DMS114 treated with DMSO at 0.1 percent for 48 hours (cell line): Measurements from ENCODE around the gene SUSD6.
"Not testable (repeated sequence)": the region's sequence is repeated elsewhere in the genome, so short reads cannot be mapped to it uniquely, and the experiment has no call there.

Source experiments
- DNase-seq: peaks from one replicate; lab custom pipeline; 2025; ENCODE audit not compliant: unreplicated experiment; lab: John Stamatoyannopoulos, UW

SUSD6 gene

DNA sequence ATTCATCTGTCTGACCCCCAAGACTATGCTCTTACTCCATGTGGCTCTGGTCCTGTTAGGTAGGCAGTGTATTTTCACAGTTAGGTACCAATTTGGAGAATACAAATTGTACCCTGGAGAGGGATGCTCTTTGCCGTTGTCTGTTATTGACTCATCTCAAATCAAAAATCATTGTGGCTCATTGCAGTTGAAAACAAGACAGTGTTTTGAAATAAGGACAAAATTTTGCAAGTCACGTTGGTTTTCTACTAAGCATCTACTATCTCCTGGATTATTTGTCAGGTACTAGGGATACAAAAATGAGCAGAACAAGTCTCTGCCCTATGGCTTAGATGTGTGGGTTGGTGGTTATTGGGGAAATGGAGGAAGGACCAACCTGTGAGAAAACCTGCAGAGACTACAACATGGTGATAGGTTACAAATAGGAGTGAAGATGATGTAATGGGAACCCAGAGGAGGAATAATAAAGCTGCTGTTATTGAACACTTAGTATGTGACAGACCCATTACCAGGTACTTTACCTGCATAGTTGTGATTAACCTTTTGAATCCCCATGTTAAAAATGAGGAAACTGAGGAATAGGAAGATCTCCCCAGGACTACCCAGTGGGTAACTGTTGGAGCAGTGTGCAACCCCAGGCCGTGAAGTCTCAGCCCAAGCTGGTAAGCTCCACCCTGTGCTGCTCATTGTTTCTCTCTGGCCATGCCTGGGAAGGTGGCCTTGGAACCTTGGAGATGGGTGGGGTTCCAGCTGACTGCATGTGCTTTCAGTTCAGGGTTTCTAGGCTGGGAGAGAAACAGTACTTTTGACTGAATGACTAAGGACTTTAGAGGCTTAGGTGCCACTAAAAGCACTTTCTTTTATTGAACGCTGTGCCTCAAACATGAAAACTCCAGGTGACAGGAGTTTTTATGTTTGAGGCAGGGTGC lies 82.7 kb downstream of the SUSD6 start:
- DNase-seq = no peak

DNA sequence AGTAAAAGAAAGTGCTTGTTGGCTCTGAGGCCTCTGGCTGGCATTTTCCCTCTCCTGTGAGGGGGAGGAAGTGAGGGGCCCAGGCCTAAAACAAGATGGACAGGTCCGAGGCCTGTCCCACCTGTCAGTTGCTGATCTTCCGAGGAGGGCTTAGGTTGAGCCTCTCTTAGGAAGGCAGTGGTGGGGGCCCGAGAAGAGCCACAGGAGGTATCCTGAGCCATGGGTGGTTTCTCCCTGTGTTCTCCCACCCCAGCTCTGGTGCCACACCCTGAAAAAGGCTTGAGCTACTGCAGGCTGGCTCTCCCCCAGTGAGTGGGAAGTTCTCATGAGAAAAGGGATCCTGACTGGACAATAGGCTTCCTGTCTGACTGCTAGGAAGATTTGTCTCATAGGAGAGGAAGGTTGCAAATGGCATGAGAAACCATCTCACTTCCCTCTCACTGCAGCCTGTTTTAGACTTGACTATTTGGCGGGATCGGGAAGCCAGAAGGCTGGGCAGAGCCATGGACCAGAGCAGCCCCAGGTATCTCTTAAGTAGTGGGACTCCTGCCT lies 83.4 kb downstream of the SUSD6 start:
- DNase-seq = no peak

- DNase-seq = no peak
These were observed 84.2 kb downstream of the SUSD6 start for GRCh38 chr14:69695322-69696203.

DNA sequence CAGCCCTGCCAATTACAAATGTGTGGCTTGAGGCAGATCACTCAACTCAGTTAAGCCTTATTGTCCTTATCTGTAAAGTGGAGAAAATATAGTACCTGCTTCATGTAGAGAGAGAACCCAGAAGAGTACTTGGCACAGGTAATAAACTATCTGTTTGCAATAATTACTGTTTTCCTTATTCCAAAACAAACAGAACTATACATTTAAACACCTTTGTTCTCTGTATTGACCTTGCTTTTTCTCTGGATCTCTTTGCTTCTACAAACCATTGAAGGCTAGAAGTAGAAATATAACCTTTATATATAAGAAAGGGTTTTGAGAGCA lies 84.8 kb downstream of the SUSD6 start:
- no peak for DNase-seq

DNA sequence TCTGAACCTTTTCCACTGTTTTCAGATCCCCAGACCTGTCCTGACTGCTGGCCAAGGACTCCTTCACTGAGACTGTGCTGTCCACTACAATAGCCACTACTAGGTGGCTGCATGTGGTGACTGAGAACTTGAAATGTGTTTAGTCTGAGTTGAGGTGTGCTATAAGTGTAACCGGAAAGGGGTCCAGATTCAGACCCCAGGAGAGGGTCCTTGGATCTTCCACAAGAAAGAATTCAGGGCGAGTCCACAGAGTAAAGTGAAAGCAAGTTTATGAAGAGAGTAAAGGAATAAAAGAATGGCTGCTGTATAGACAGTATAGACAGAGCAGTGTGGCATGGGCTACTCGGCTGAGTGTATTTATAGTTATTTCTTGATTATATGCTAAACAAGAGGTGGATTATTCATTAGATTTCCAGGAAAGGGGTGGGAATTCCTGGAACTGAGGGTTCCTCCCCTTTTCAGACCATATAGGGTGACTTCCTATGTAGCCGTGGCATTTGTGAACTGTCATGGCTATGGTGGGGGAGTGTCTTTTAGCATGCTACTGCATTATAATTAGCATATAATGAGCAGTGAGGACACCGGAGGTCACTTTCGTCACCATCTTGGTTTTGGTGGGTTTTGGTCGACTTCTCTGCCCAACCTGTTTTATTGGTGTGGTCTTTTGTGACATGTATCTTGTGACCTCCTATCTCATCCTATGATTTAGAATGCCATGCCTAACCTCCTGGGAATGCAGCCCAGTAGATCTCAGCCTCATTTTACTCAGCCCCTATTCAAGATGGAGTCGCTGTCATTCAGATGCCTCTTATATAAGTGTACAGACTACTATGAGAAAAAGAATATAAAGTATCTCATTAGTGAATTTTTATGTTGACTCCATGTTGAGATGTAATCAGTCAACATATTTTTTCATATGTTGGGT lies 85.5 kb downstream of the SUSD6 start:
- no peak for DNase-seq

DNA sequence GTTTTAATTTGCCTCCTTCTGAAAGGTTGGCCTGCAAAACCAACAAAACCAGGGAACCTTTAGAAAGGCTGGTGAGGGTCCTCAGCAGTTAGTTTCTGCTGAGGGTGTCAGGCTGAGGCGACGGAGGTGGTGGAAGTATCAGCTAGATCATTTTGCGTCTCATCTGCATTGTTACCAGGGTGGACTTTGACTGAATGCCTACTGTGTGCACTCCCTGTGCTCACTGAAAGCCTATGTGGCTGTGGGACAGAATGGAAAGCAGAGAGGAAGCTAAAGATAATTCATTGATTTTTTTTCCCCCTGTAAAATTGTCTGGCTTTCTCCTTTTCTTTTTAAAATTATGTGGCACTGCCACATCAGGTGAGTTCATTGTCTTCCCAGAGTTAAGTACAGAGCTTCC lies 87.2 kb downstream of the SUSD6 start:
- no peak for DNase-seq

DNA sequence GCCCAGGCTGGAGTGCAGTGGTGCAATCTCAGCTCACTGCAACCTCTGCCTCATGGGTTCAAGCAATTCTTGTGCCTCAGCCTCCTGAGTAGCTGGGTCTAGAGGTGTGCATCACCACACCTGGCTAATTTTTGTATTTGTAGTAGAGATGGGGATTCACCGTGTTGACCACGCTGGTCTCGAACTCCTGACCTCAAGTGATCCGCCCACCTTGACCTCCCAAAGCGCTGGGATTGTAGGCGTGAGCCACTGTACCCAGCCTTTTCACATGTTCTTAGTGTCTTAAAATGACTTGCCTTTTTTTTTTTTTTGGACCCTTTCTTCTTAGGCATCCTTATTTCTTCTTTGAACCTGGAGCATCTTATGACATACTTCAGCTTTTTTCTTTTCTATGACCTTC lies 87.8 kb downstream of the SUSD6 start:
- not testable (repeated sequence) for DNase-seq

DNA sequence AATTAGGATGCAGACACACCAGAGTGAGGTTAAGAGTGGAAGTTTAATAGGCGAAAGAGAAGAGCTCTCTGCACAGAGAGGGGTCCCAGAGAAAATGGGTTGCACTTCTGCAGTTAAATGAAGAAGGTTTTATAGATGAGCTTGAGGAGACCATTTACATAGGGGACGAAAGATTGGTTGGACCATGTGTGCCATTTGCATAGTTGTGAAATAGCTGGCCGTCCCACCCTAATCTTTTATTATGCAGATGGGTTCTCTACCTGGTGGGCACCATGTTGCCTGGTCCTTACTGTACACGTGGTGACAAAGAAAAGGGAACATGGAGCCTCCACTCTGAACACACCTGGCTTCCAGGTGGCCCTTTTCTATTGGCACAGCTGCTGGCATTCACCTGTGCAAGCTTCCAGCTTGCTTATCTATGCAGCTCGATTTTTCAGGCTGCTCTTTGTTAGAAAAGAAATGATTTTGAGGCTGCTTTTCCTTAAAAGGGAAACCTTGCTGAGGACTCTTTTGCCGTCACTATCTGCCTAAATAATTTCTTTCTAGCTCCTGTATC lies 88.4 kb downstream of the SUSD6 start:
- DNase-seq = no peak

DNA sequence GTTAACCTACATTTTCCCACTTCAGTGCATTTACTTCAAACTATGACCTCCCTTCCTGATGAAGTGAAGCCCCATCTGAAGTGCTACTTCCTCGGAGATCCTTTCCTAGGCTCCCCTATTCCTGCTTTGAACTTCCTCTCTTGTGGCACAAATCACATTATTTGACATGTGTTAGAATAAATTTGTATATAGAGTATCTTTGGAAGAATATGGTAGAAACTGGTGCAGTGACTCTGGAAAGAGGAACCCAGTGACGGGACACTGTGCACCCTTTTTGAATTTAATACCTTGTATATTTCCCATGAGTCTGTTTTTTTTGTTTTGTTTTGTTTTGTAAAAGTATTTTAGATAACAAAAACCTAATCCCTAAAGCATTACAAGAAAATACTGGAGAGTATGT lies 89.2 kb downstream of the SUSD6 start:
- no peak for DNase-seq

GRCh38 chr14:69701291-69701690 lies 89.9 kb downstream of the SUSD6 start:
- no peak for DNase-seq

DNA sequence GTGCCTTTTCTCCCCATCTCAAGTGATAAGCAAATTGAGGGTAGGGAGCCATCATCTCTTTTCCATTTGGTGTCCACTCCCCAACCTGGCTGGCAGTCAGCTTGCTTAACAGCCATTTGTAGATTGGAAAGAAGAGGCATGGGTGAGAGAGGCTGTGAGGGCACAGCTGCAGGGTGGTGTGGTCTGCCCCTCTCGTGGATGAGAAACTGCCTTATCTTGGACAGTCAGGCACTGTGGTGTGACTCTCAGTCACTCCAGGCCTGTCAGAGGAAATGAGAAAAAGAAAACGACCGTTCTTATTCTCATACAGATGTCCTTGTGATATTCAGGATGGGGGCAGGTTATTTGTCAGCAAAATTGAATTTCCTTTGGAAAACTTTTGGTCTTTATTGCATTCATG lies 90.5 kb downstream of the SUSD6 start:
- DNase-seq = no peak

GRCh38 chr14:69703047-69704039 lies 91.9 kb downstream of the SUSD6 start:
- DNase-seq = no peak

DNA sequence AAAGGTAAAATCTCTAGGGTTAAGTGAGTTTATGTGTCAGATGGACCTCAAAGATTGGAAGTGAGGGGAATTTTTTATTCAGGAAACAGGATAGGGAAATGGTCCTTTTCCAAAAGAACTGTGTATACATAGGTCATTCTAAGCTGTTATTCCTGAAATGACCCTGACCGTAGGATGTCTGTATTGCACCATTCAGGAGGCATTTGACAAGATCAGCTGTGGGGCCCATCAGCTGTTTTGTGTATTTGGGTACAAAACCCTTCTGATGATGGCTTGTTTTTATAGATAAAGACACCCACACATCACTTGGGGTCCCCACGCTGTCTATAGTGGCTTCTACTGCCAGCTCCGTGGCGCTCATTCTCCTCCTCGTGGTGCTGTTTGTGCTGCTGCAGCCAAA lies 92.9 kb downstream of the SUSD6 start:
- no peak for DNase-seq

DNA sequence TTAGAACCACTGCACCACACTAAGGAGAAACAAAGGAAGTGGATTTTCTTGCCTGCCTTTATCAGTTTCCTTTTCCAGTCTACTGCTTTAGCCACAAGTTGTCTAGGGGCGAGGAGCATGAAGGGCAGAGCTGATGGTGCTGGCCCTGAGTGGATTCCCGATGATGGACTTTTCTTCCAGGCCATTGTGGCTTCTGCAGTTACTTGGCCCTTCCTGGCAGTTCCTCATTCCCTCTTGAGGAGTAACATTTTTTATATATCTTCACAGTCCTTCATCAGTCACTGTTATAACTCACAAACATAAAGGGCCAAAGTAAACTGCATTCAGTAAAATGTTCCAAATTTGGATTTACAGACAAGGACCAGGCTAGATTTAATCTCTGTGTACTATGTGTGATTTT lies 94.3 kb downstream of the SUSD6 start:
- no peak for DNase-seq

- no peak for DNase-seq
These were observed 96.7 kb downstream of the SUSD6 start for GRCh38 chr14:69708049-69708448.

GRCh38 chr14:69708586-69709560 lies 97.5 kb downstream of the SUSD6 start:
- no peak for DNase-seq

- DNase-seq = no peak
These were observed 99.0 kb downstream of the SUSD6 start for GRCh38 chr14:69710378-69710777.

GRCh38 chr14:69711065-69711464 lies 99.7 kb downstream of the SUSD6 start:
- DNase-seq = no peak
